WTC11 (cell line): ENCODE results near the gene PKHD1. TPM values are rescaled to one million over a fixed set of nuclear protein-coding genes. Genes with fewer than 3 reads are reported as not detected.

Experiments
- ATAC-seq: fragments of 200-7000 bp; cut with Tn5 transposase; 2 replicates; pipeline ENCODE4 v1.10.0; 2021; ENCODE audit warnings: mild to moderate bottlenecking, moderate library complexity
- CTCF ChIA-PET: fragments of 300-600 bp; sonication (Branson Sonifier 250); formaldehyde crosslinking; loops from one replicate; lab custom pipeline; 2021; ENCODE audit warnings: antibody characterized with exemption; lab: Charles Lee
- POLR2A ChIA-PET: fragments of 350-600 bp; sonication (Branson Sonifier 250); formaldehyde crosslinking; loops from one replicate; lab custom pipeline; 2021; ENCODE audit warnings: antibody characterized with exemption; lab: Charles Lee
- DNase-seq: peaks from one replicate; pipeline ENCODE4 v3.0.0; 2021; ENCODE audit warnings: low spot score
- H3K27ac Mint-ChIP-seq: 2 replicates; pipeline ENCODE4 v1.8.0; 2021; ENCODE audit warnings: mixed read lengths
- H3K27me3 Mint-ChIP-seq: 2 replicates; pipeline ENCODE4 v1.8.0; 2021; ENCODE audit warnings: low read depth, mild to moderate bottlenecking, moderate library complexity, mixed read lengths
- H3K36me3 Mint-ChIP-seq: 2 replicates; pipeline ENCODE4 v1.8.0; 2021; ENCODE audit warnings: mixed read lengths
- H3K4me1 Mint-ChIP-seq: 2 replicates; pipeline ENCODE4 v1.8.0; 2022; ENCODE audit warnings: mixed read lengths
- H3K4me3 Mint-ChIP-seq: 2 replicates; pipeline ENCODE4 v1.8.0; 2021; ENCODE audit warnings: mild to moderate bottlenecking, moderate library complexity, mixed read lengths
- H3K9me3 Mint-ChIP-seq: 2 replicates; pipeline ENCODE4 v1.8.0; 2021; ENCODE audit warnings: mixed read lengths
- ATF3 ChIP-seq: sonication (generic); formaldehyde crosslinking; conservative IDR thresholded peaks from 2 replicates; pipeline ENCODE4 v1.8.1; 2022; ENCODE audit warnings: mild to moderate bottlenecking, missing genetic modification reagents
- CBFB ChIP-seq: sonication (generic); formaldehyde crosslinking; IDR thresholded peaks from 2 replicates; pipeline ENCODE4 v1.8.1; 2022; ENCODE audit warnings: mild to moderate bottlenecking, low read depth, missing genetic modification reagents
- CTCF ChIP-seq: fragments of 200-600 bp; IDR thresholded peaks from 2 replicates; pipeline ENCODE4 v1.8.0; 2022; ENCODE audit warnings: antibody characterized with exemption
- ETV6 ChIP-seq: sonication (generic); formaldehyde crosslinking; IDR thresholded peaks from 2 replicates; pipeline ENCODE4 v1.8.1; 2022; ENCODE audit warnings: mild to moderate bottlenecking, missing genetic modification reagents
- FOXJ3 ChIP-seq: sonication (generic); formaldehyde crosslinking; IDR thresholded peaks from 2 replicates; pipeline ENCODE4 v1.9.0; 2021; ENCODE audit warnings: missing genetic modification reagents, mild to moderate bottlenecking, borderline replicate concordance
- FOXK1 ChIP-seq: sonication (generic); formaldehyde crosslinking; IDR thresholded peaks from 2 replicates; pipeline ENCODE4 v1.8.0; 2022; ENCODE audit warnings: mild to moderate bottlenecking, moderate library complexity, missing genetic modification reagents
- FOXP1 ChIP-seq: sonication (generic); formaldehyde crosslinking; IDR thresholded peaks from 2 replicates; pipeline ENCODE4 v1.8.0; 2022; ENCODE audit warnings: missing genetic modification reagents, mild to moderate bottlenecking, moderate library complexity, borderline replicate concordance
- IRF1 ChIP-seq: sonication (generic); formaldehyde crosslinking; IDR thresholded peaks from 2 replicates; pipeline ENCODE4 v1.8.0; 2023; ENCODE audit warnings: missing genetic modification reagents
- JUN ChIP-seq: sonication (generic); formaldehyde crosslinking; IDR thresholded peaks from 2 replicates; pipeline ENCODE4 v1.8.0; 2023; ENCODE audit warnings: mild to moderate bottlenecking, missing genetic modification reagents
- NFYB ChIP-seq: sonication (generic); formaldehyde crosslinking; conservative IDR thresholded peaks from 2 replicates; pipeline ENCODE4 v1.8.0; 2022; ENCODE audit warnings: low read depth, missing genetic modification reagents
- PRDM15 ChIP-seq: sonication (generic); formaldehyde crosslinking; IDR thresholded peaks from 2 replicates; pipeline ENCODE4 v1.8.0; 2022; ENCODE audit warnings: missing genetic modification reagents
- PREB ChIP-seq: sonication (generic); formaldehyde crosslinking; IDR thresholded peaks from 2 replicates; pipeline ENCODE4 v1.8.1; 2022; ENCODE audit warnings: mild to moderate bottlenecking, missing genetic modification reagents, moderate library complexity, borderline replicate concordance
- SOX15 ChIP-seq: fragments of 250-450 bp; sonication (Bioruptor Pico); IDR thresholded peaks from 2 replicates; pipeline ENCODE4 v1.9.0; 2021; ENCODE audit warnings: mild to moderate bottlenecking
- TCF7 ChIP-seq: sonication (generic); formaldehyde crosslinking; IDR thresholded peaks from 2 replicates; pipeline ENCODE4 v1.8.0; 2022; ENCODE audit warnings: mild to moderate bottlenecking, low read depth, missing genetic modification reagents, moderate library complexity
- USF1 ChIP-seq: sonication (generic); formaldehyde crosslinking; IDR thresholded peaks from 2 replicates; pipeline ENCODE4 v1.8.0; 2022; ENCODE audit warnings: mild to moderate bottlenecking, missing genetic modification reagents
- ZBTB21 ChIP-seq: sonication (generic); formaldehyde crosslinking; IDR thresholded peaks from 2 replicates; pipeline ENCODE4 v1.8.1; 2023; ENCODE audit warnings: mild to moderate bottlenecking, missing genetic modification reagents, borderline replicate concordance
- ZNF219 ChIP-seq: sonication (generic); formaldehyde crosslinking; IDR thresholded peaks from 2 replicates; pipeline ENCODE4 v1.8.0; 2023; ENCODE audit warnings: missing genetic modification reagents, mild to moderate bottlenecking, borderline replicate concordance
- ZNF232 ChIP-seq: sonication (generic); formaldehyde crosslinking; IDR thresholded peaks from 2 replicates; pipeline ENCODE4 v1.8.0; 2022; ENCODE audit warnings: mild to moderate bottlenecking, missing genetic modification reagents
- ZNF671 ChIP-seq: fragments of 250-450 bp; sonication (Bioruptor Pico); IDR thresholded peaks from 2 replicates; pipeline ENCODE4 v1.8.0; 2021; ENCODE audit warnings: mild to moderate bottlenecking
- total RNA-seq: library from RNA; stranded (reverse); gene quantifications from 3 replicates; pipeline ENCODE4 v1.2.3, GENCODE V29; 2021
- TF ChIP-seq, protein P1 (sequence below): sonication (generic); formaldehyde crosslinking; IDR thresholded peaks from 2 replicates; pipeline ENCODE4 v1.8.1; 2023; ENCODE audit warnings: mild to moderate bottlenecking, missing genetic modification reagents, moderate library complexity
- TF ChIP-seq, protein P2 (sequence below): fragments of 250-450 bp; sonication (Bioruptor Pico); IDR thresholded peaks from 2 replicates; pipeline ENCODE4 v2.1.2; 2022; ENCODE audit warnings: mild to moderate bottlenecking, moderate library complexity
- TF ChIP-seq, protein P3 (sequence below): fragments of 250-450 bp; sonication (Bioruptor Pico); IDR thresholded peaks from 2 replicates; pipeline ENCODE4 v1.9.0; 2021; ENCODE audit warnings: mild to moderate bottlenecking

The PKHD1 gene
- total RNA-seq, 1 experiment from 2014 or later: 0.15 TPM

DNA sequence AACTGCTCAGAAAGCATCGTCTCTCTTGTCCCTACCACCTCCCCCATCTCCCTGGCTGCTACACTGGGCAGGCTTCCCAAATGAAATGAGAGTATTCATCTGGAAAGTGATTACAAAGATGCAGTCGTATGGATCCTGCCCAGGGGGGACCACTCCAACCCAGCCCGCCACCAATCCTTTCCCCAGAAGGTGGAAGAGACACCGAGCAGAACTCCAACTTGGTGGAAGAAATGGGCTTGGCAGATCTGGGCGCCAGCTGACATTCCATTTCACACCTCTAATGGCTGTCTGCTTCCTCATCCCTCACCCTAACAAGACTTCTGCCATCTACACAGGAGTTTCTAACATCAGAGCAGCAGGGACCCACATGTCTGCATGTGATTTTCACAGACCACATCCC lies 12.7 kb downstream of the PKHD1 start:
- CTCF ChIA-PET: no interaction called here
- DNase-seq (no peak), ATAC-seq (no peak)
- Mint-ChIP-seq H3K4me1 (peaks cover 62% of the 10 kb centered on the region), H3K36me3 (no peaks in the 10 kb centered on the region), H3K9me3 (no peaks in the 10 kb centered on the region), H3K27me3 (peaks cover 6% of the 10 kb centered on the region; the same call in 1 of the 2 replicates), H3K27ac (no peak overlapping the region), H3K4me3 (no peak overlapping the region)
- POLR2A ChIA-PET: no interaction called here
- TF ChIP-seq SOX15 (no peak), CTCF (no peak)
- TF ChIP-seq, protein P1, sequence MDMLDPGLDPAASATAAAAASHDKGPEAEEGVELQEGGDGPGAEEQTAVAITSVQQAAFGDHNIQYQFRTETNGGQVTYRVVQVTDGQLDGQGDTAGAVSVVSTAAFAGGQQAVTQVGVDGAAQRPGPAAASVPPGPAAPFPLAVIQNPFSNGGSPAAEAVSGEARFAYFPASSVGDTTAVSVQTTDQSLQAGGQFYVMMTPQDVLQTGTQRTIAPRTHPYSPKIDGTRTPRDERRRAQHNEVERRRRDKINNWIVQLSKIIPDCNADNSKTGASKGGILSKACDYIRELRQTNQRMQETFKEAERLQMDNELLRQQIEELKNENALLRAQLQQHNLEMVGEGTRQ: no peak

GRCh38 chr6:52074155-52074554 lies 13.3 kb downstream of the PKHD1 start:
- ATAC-seq (no peak), DNase-seq (no peak)
- no peak for TF ChIP-seq ETV6
- no peak for TF ChIP-seq IRF1 (CRISPR knock-in tag)
- no peak for TF ChIP-seq FOXP1 (CRISPR knock-in tag)
- TF ChIP-seq, protein P2, sequence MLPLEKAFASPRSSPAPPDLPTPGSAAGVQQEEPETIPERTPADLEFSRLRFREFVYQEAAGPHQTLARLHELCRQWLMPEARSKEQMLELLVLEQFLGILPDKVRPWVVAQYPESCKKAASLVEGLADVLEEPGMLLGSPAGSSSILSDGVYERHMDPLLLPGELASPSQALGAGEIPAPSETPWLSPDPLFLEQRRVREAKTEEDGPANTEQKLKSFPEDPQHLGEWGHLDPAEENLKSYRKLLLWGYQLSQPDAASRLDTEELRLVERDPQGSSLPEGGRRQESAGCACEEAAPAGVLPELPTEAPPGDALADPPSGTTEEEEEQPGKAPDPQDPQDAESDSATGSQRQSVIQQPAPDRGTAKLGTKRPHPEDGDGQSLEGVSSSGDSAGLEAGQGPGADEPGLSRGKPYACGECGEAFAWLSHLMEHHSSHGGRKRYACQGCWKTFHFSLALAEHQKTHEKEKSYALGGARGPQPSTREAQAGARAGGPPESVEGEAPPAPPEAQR (CRISPR knock-in tag): no peak
- no peak for TF ChIP-seq PRDM15 (CRISPR knock-in tag)
- no peak for TF ChIP-seq FOXK1 (CRISPR knock-in tag)
- no peak for TF ChIP-seq USF1
- no peak for TF ChIP-seq JUN (CRISPR knock-in tag)
- no peak for TF ChIP-seq ZBTB21
- TF ChIP-seq, protein P3, sequence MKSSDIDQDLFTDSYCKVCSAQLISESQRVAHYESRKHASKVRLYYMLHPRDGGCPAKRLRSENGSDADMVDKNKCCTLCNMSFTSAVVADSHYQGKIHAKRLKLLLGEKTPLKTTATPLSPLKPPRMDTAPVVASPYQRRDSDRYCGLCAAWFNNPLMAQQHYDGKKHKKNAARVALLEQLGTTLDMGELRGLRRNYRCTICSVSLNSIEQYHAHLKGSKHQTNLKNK: no peak
- TF ChIP-seq CBFB (CRISPR knock-in tag): no peak
- no peak for TF ChIP-seq ZNF232
- TF ChIP-seq TCF7 (CRISPR knock-in tag): no peak
- no peak for TF ChIP-seq NFYB (CRISPR knock-in tag)
- no peak for TF ChIP-seq PREB
- TF ChIP-seq ZNF219 (CRISPR knock-in tag): no peak
- TF ChIP-seq ATF3 (CRISPR knock-in tag): no peak
- TF ChIP-seq ZNF671 (CRISPR knock-in tag): no peak
- no peak for TF ChIP-seq FOXJ3 (CRISPR knock-in tag)
- no peaks in the 10 kb centered on the region for H3K36me3 Mint-ChIP-seq
- CTCF ChIA-PET: no interaction called here
- POLR2A ChIA-PET: no interaction called here
- no peak overlapping the region for H3K27ac Mint-ChIP-seq
- H3K4me1 Mint-ChIP-seq: peaks cover 57% of the 10 kb centered on the region
- H3K9me3 Mint-ChIP-seq: no peaks in the 10 kb centered on the region
- peaks cover 6% of the 10 kb centered on the region; the same call in 1 of the 2 replicates for H3K27me3 Mint-ChIP-seq
- H3K4me3 Mint-ChIP-seq: no peak overlapping the region
